SJCRH30 (cell line): ENCODE measurements around the gene BCAR1. TPM values are rescaled to one million over a fixed set of nuclear protein-coding genes. Genes with fewer than 3 reads are reported as not detected.
"Not testable (repeated sequence)": the region's sequence is repeated elsewhere in the genome, so short reads cannot be mapped to it uniquely, and the experiment has no call there.

Experiments used
- DNase-seq, 2 experiments: peaks; one replicate each; pipeline ENCODE4 v3.0.0-alpha.2; 2015 to 2020
- H3K27ac ChIP-seq: fragments of 250-450 bp; sonication (Bioruptor Pico); 2 replicates; pipeline ENCODE4 v1.5.1; 2020; ENCODE audit warnings: mild to moderate bottlenecking, moderate library complexity
- H3K27me3 ChIP-seq: fragments of 250-450 bp; sonication (Bioruptor Pico); 2 replicates; pipeline ENCODE4 v1.5.1; 2020; ENCODE audit warnings: mild to moderate bottlenecking, moderate library complexity
- H3K36me3 ChIP-seq: fragments of 250-450 bp; sonication (Bioruptor Pico); 2 replicates; pipeline ENCODE4 v1.5.1; 2020; ENCODE audit warnings: mild to moderate bottlenecking, moderate library complexity
- H3K4me1 ChIP-seq: fragments of 250-450 bp; sonication (Bioruptor Pico); 2 replicates; pipeline ENCODE4 v1.5.1; 2020; ENCODE audit warnings: mild to moderate bottlenecking, moderate library complexity
- H3K4me3 ChIP-seq: fragments of 250-450 bp; sonication (Bioruptor Pico); 2 replicates; pipeline ENCODE4 v1.5.1; 2020; ENCODE audit warnings: mild to moderate bottlenecking, moderate library complexity
- H3K9me3 ChIP-seq: fragments of 250-450 bp; sonication (Bioruptor Pico); replicated peaks from 2 replicates; pipeline ENCODE4 v1.5.1; 2020; ENCODE audit warnings: mild to moderate bottlenecking, moderate library complexity
- total RNA-seq: library from RNA; depleted of rRNA; stranded (reverse); fragments of >200 nt; shearing (Covaris generic); gene quantifications from 2 replicates; pipeline ENCODE4 v1.2.3, GENCODE V29; 2014

Gene BCAR1
- total RNA-seq, 1 experiment from 2014 or later = 21.7 TPM

- Histone ChIP-seq H3K27me3 (no peaks in the 10 kb centered on the region), H3K9me3 (no peaks in the 10 kb centered on the region), H3K4me1 (peaks cover 45% of the 10 kb centered on the region), H3K36me3 (no peaks in the 10 kb centered on the region), H3K4me3 (peak overlapping the region; percentile 43), H3K27ac (peak overlapping the region; percentile 21; the same call in 1 of the 2 replicates)
- no peak for DNase-seq
Observed at GRCh38 chr16:75252049-75252864, 833 bp upstream of the BCAR1 start.

- Histone ChIP-seq H3K36me3 (no peaks in the 10 kb centered on the region), H3K27ac (peak overlapping the region; percentile 69), H3K4me3 (peak overlapping the region; percentile 76), H3K4me1 (peaks cover 42% of the 10 kb centered on the region), H3K27me3 (no peaks in the 10 kb centered on the region), H3K9me3 (no peaks in the 10 kb centered on the region)
- DNase-seq = peak in 1 of 2 experiments; percentile 25
Observed at GRCh38 chr16:75250809-75251279, 580 bp downstream of the BCAR1 start.

- H3K27ac ChIP-seq = peak overlapping the region; percentile 69
- no peaks in the 10 kb centered on the region for H3K36me3 ChIP-seq
- no peaks in the 10 kb centered on the region for H3K9me3 ChIP-seq
- DNase-seq = peak in 1 of 2 experiments; percentile 22
- peaks cover 41% of the 10 kb centered on the region for H3K4me1 ChIP-seq
- H3K4me3 ChIP-seq = peak overlapping the region; percentile 76
- H3K27me3 ChIP-seq = no peaks in the 10 kb centered on the region
Observed at GRCh38 chr16:75250089-75250808, 1.2 kb downstream of the BCAR1 start.

- peaks cover 38% of the 10 kb centered on the region for H3K4me1 ChIP-seq
- H3K36me3 ChIP-seq = no peaks in the 10 kb centered on the region
- DNase-seq = no peak
- no peaks in the 10 kb centered on the region for H3K9me3 ChIP-seq
- H3K4me3 ChIP-seq = no peak overlapping the region
- no peak overlapping the region for H3K27ac ChIP-seq
- no peaks in the 10 kb centered on the region for H3K27me3 ChIP-seq
Observed at GRCh38 chr16:75249441-75249840, 2.0 kb downstream of the BCAR1 start.

GRCh38 chr16:75248536-75249380 lies 2.7 kb downstream of the BCAR1 start:
- no peak overlapping the region for H3K27ac ChIP-seq
- no peak overlapping the region for H3K4me3 ChIP-seq
- H3K27me3 ChIP-seq = no peaks in the 10 kb centered on the region
- H3K9me3 ChIP-seq = no peaks in the 10 kb centered on the region
- H3K4me1 ChIP-seq = peaks cover 38% of the 10 kb centered on the region
- no peaks in the 10 kb centered on the region for H3K36me3 ChIP-seq
- no peak for DNase-seq

- Histone ChIP-seq H3K27ac (no peak overlapping the region), H3K4me1 (peaks cover 34% of the 10 kb centered on the region), H3K4me3 (no peak overlapping the region), H3K36me3 (no peaks in the 10 kb centered on the region), H3K27me3 (no peaks in the 10 kb centered on the region), H3K9me3 (no peaks in the 10 kb centered on the region)
- no peak for DNase-seq
Observed at GRCh38 chr16:75248142-75248535, 3.3 kb downstream of the BCAR1 start.

- no peaks in the 10 kb centered on the region for H3K36me3 ChIP-seq
- no peaks in the 10 kb centered on the region for H3K27me3 ChIP-seq
- DNase-seq = no peak
- no peak overlapping the region for H3K4me3 ChIP-seq
- H3K27ac ChIP-seq = no peak overlapping the region
- peaks cover 26% of the 10 kb centered on the region for H3K4me1 ChIP-seq
- H3K9me3 ChIP-seq = no peaks in the 10 kb centered on the region
Observed at GRCh38 chr16:75247249-75247648, 4.2 kb downstream of the BCAR1 start.

GRCh38 chr16:75246504-75247205 lies 4.8 kb downstream of the BCAR1 start:
- Histone ChIP-seq H3K36me3 (no peaks in the 10 kb centered on the region), H3K4me1 (peaks cover 20% of the 10 kb centered on the region), H3K27me3 (no peaks in the 10 kb centered on the region), H3K9me3 (no peaks in the 10 kb centered on the region), H3K4me3 (no peak overlapping the region), H3K27ac (peak overlapping the region; percentile 90; the same call in 1 of the 2 replicates)
- DNase-seq = no peak

- peaks cover 20% of the 10 kb centered on the region for H3K4me1 ChIP-seq
- peak; percentile 87 to 91 for DNase-seq
- H3K27me3 ChIP-seq = no peaks in the 10 kb centered on the region
- H3K9me3 ChIP-seq = no peaks in the 10 kb centered on the region
- peak overlapping the region; percentile 90 for H3K27ac ChIP-seq
- peak overlapping the region; percentile 6 for H3K4me3 ChIP-seq
- H3K36me3 ChIP-seq = no peaks in the 10 kb centered on the region
Observed at GRCh38 chr16:75244844-75245758, 6.3 kb downstream of the BCAR1 start.

GRCh38 chr16:75244225-75244809 lies 7.1 kb downstream of the BCAR1 start:
- peaks cover 22% of the 10 kb centered on the region for H3K4me1 ChIP-seq
- H3K36me3 ChIP-seq = no peaks in the 10 kb centered on the region
- peak in 1 of 2 experiments; percentile 18 for DNase-seq
- no peak overlapping the region for H3K4me3 ChIP-seq
- H3K27ac ChIP-seq = peak overlapping the region; percentile 90
- H3K27me3 ChIP-seq = no peaks in the 10 kb centered on the region
- H3K9me3 ChIP-seq = no peaks in the 10 kb centered on the region

- H3K27ac ChIP-seq = no peak overlapping the region; the same call in 1 of the 2 replicates
- no peaks in the 10 kb centered on the region for H3K36me3 ChIP-seq
- no peaks in the 10 kb centered on the region for H3K9me3 ChIP-seq
- H3K27me3 ChIP-seq = no peaks in the 10 kb centered on the region
- peaks cover 28% of the 10 kb centered on the region for H3K4me1 ChIP-seq
- DNase-seq = no peak
- H3K4me3 ChIP-seq = no peak overlapping the region
Observed at GRCh38 chr16:75243667-75244224, 7.7 kb downstream of the BCAR1 start.

- not testable (repeated sequence) for H3K4me3 ChIP-seq, DNase-seq, H3K27me3 ChIP-seq, H3K27ac ChIP-seq, H3K9me3 ChIP-seq, H3K36me3 ChIP-seq
- peaks cover 37% of the 10 kb centered on the region for H3K4me1 ChIP-seq
Observed at GRCh38 chr16:75242436-75243078, 8.9 kb downstream of the BCAR1 start.
